CD4-positive, alpha-beta T cell treated with Interleukin-21 for 1 hour (primary cell): ENCODE results near the gene ODC1.
A peak's percentile ranks its signal among the peaks of the same experiment; 100 is the strongest.
"Not testable (repeated sequence)": the region's sequence is repeated elsewhere in the genome, so short reads cannot be mapped to it uniquely, and the experiment has no call there.

Experiments used
- DNase-seq: peaks from one replicate; pipeline ENCODE4 v3.0.0-alpha.2; 2020

ODC1 gene

DNA sequence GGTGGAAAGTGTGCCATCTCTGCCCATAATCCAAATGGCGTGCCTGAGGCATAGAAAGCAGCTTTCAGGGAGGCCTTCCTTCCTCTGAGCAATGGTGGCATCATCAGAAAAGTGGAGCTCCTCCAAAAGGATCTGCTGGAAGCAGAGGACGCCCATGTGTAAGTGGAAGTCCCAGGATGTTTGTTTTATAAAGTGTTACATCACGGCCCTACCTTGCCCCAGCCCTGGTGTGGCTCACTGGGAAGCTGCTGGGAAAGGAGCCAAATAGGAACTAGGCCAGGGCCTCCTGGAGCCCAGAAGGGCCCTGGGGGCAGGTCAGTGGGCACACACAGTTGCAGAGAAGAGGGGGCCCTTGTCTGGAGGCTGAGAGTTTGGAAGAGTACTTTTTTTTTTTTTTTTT is 4.2 kb upstream of the ODC1 start:
- DNase-seq = no peak

- DNase-seq = no peak
Measured at GRCh38 chr2:10451819-10452218, 3.7 kb upstream of the ODC1 start.

DNA sequence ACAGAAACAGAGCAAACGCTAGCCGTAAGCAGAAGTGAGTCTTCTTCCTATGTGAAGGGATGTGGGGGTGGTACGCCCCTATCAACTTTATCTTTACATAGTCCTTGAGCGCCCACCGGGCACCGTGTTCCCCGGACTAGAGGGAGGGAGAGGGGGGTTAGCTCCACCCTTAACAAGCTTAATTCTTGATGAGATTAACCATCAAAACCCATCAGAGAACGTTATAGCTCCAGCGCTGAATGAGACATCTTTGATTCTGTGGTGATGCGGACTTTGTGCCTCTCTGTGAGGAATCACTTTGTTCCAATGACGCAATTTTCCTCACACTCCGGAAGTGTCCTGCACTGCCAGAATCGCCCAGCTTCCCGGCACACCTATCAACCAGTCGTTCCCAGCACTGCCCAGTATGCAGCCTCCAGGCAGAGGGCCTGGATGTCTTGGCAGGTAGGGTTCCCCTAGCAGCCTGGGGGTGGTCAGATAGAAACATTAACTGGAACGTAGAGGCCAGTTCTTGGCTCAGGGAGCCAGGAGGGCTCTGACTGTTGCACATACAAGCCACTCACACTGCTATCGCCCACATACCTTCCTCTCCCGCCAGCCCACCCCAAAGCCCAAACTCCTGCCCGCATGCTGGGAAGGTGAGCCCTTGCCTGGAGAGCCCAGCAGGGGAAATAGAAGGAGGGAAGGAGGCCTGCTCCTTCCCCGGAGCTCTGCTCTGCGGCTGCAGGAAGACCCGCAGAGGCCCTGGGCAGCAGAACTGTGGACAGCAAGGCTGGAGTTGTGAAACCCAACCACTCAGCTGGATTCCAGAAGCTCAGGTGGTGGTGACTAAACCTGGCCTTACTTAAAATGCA is 1.9 kb upstream of the ODC1 start:
- DNase-seq = no peak

DNA sequence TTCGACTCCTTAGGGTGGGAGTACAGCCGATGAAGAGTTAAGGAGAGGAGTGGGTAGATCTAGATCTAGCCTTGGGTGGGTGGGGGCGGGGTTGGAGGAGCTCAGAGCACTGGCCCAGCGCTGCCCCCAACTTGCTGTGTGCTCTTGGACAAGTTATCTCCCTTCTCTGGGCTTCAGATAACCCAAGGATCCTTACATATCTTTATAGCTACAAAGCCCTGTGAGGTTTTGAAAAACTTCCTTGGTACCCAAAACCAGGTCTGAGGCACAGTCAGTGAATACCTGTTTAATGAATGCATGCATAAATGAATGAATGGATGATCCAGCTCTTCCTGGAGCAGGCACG is 1.3 kb upstream of the ODC1 start:
- no peak for DNase-seq

GRCh38 chr2:10448576-10449485 is 704 bp upstream of the ODC1 start:
- peak; percentile 95 for DNase-seq

DNA sequence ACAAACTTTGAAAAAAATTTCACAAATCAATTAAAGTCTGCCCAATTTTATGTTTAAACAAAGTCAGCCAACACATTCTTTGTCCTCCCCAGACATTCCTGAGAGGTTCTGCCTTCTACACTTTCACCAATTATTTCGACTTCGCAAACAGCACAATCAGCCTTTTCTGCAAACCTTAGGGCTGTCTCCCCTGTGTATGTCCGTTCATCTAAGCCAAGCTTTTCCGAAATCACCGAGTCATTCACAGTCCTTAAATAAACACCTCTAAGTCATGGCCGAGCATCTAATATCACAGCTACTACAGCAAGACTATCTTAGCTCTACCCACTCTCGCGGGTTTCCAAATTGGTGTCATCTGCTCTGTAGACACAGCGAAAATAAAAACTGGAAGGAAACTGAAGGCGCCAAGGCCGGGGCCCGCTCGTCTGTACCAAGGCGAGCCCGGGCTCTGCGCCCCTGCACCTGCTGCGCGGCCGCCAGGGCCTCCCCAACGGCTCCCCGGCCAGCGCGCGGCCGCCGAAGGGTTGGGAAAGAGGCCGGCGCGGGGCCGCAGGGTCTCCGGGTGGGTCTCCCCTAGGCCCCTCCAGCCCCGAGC is 730 bp downstream of the ODC1 start:
- peak; percentile 52 for DNase-seq

- no peak for DNase-seq
Measured at GRCh38 chr2:10446631-10447030, 1.5 kb downstream of the ODC1 start.

GRCh38 chr2:10444463-10444862 is 3.7 kb downstream of the ODC1 start:
- no peak for DNase-seq

DNA sequence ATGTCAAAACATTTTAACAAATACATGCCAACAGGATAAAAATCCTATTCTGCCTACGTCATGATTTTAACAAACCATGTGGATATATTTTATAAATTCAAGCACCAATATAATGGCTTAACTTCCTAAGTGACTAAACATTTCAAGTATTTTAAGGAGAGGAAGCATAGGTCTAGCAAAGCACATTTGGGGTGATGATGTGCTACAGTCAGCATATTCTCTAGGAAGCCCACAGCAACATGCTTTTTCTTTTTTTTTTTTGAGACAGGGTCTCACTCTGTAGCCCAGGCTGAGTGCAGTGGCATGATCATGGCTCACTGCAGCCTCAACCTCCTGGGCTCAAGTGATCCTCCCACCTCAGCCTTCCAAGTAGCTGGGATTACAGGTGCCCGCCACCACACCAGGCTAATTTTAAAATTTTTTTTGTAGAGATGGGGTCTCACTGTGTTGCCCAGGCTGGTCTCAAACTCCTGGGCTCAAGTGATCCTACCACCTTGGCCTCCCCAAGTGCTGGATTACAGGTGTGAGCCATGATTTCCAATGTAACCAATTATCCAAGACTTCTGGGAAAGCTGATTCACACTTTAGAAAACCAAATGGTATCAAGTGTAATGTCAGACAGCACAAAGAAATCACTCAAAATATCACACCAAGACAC is 5.5 kb downstream of the ODC1 start:
- DNase-seq = not testable (repeated sequence)

DNA sequence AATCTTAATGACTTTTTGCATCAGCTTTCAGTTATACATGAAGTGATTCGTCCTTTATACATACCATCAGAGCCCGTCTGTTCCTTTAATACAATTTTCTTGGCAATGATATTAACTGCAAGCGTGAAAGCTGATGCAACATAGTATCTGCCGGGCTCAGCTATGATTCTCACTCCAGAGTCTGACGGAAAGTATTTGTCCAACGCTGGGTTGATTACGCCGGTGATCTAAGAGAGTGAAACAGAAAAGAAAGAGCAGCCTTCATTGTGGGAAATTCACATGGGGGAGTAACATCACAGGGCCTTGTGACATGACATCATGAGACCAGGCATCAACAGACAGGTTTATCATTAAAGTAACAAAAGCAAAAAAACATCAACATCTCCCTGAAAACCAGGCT is 6.2 kb downstream of the ODC1 start:
- DNase-seq = no peak

DNA sequence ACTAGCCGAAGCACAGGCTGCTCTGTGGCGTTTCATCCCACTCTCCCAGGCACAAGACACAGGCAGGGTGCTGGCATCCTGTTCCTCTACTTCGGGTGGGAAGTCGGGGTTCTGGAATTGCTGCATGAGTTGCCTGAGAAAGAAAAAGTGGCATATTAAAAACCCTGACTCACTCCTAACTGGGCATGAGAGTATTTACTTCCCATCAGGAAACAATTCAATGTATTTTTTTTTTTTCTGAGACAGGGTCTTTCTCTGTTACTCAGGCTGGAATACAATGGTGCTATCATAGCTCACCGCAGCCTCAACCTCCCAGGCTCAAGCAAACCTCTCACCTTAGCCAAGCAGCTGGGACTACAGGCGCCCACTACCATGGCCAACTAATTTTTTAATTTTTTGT is 7.4 kb downstream of the ODC1 start:
- no peak for DNase-seq

- DNase-seq = no peak
Measured at GRCh38 chr2:10439971-10440370, 8.2 kb downstream of the ODC1 start.

DNA sequence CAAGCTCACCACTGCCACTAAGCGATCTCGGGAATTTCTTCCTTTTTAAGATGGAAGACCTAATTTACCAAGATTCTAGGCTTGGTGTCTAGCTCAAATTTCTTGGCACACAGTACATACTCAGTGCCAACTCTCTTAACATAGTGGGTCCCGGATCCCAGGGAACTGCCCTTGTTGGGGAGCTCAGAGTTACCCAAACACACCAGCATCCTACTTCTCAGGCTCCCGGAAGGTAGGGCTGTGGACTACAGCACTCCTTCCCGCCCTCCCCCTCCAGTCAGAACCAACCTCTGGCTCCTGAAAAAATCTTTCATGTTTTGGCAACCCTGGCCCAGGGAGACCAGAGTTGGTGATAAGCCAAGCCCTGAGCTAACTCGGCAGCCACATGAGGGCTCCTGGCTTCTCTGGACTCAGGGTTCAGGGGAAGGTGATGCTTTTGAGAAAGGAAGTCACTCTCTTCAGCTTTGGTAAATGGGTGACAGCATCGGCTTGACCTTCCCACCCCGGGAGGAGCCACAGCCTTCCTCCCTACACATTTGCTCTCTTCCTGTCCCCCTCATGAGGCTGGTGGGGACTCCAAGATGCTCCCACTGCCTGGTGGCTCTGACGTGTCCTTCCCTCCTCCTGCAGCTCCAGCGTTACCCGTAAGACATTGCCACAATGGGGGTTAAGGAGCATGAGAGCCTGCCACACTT is 8.8 kb downstream of the ODC1 start:
- DNase-seq = no peak

- no peak for DNase-seq
Measured at GRCh38 chr2:10438688-10439087, 9.4 kb downstream of the ODC1 start.

DNA sequence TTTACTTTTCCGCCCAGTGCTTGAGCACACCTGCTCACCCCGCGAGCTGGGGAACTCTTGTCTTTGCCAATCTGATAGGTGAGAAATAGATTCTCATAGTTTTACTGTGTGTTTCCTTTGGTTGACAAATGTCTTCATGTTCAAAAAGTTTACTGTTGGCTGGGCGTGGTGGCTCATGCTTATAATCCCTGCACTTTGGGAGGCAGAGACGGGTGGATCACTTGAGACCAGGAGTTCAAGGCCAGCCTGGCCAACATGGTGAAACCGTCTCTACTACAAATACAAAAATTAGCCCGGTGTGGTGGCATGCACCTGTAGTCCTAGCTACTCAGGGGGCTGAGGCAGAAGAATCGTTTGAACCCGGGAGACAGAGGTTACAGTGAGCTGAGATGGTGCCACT is 10.3 kb downstream of the ODC1 start:
- no peak for DNase-seq

DNA sequence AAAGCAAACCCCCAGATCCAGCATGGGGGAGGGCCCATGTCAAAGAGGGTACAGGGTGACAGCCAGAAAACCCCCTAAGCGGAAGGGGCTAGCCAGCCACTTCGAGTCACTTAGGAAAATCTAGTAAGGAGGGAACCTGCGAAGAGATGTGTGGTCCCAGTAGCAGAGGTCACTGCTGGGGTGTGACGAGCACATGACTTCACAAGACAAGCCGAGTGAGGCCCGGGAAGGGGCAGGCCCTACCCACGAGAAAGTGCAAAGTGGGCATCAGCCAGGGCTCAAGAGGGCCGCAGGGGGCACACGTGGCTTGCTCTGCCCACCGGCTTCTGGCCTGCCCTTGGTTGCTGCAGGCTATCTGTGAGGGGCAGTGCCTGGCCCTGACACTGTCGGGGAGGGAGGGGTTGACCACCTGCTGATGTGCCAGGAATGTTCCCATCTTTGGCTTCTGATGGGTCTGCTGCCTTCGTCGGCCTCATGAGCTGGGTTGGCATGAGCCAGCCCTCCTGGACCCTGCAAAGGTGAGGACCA is 11.5 kb downstream of the ODC1 start:
- no peak for DNase-seq

GRCh38 chr2:10435820-10436204 is 12.3 kb downstream of the ODC1 start:
- no peak for DNase-seq

- peak; percentile 79 for DNase-seq
Measured at GRCh38 chr2:10434886-10435819, 13.0 kb downstream of the ODC1 start.

- no peak for DNase-seq
Measured at GRCh38 chr2:10433947-10434885, 13.9 kb downstream of the ODC1 start.
